DMS79 (cell line): ENCODE results near the gene TMEM87A.
A peak's percentile ranks its signal among the peaks of the same experiment; 100 is the strongest.
"Not testable (repeated sequence)": the region's sequence is repeated elsewhere in the genome, so short reads cannot be mapped to it uniquely, and the experiment has no call there.

Experiments used
- DNase-seq: peaks from one replicate; lab custom pipeline; 2025; lab: John Stamatoyannopoulos, UW

Gene TMEM87A

GRCh38 chr15:42273900-42274701, 868 bp upstream of the TMEM87A start:
- no peak for DNase-seq

- DNase-seq = no peak
These were observed 2.2 kb downstream of the TMEM87A start for GRCh38 chr15:42270996-42271395.

GRCh38 chr15:42270551-42270950, 2.7 kb downstream of the TMEM87A start:
- no peak for DNase-seq

- no peak for DNase-seq
These were observed 5.9 kb downstream of the TMEM87A start for GRCh38 chr15:42267286-42267685.

GRCh38 chr15:42264795-42265194, 8.4 kb downstream of the TMEM87A start:
- DNase-seq = no peak

- no peak for DNase-seq
These were observed 19.9 kb downstream of the TMEM87A start for GRCh38 chr15:42253300-42253699.

GRCh38 chr15:42240823-42241222, 32.4 kb downstream of the TMEM87A start:
- no peak for DNase-seq

- DNase-seq = peak; percentile 30
These were observed 33.6 kb downstream of the TMEM87A start for GRCh38 chr15:42239528-42240182.

GRCh38 chr15:42233107-42233506, 40.1 kb downstream of the TMEM87A start:
- no peak for DNase-seq

- DNase-seq = no peak
These were observed 40.6 kb downstream of the TMEM87A start for GRCh38 chr15:42232606-42233005.

- no peak for DNase-seq
These were observed 42.1 kb downstream of the TMEM87A start for GRCh38 chr15:42231088-42231487.

- DNase-seq = not testable (repeated sequence)
These were observed 44.3 kb downstream of the TMEM87A start for GRCh38 chr15:42228981-42229380.

- DNase-seq = no peak
These were observed 45.2 kb downstream of the TMEM87A start for GRCh38 chr15:42228036-42228435.

GRCh38 chr15:42226648-42227047, 46.6 kb downstream of the TMEM87A start:
- DNase-seq = no peak

GRCh38 chr15:42220216-42220615, 53.0 kb downstream of the TMEM87A start:
- no peak for DNase-seq

GRCh38 chr15:42218953-42219592, 54.2 kb downstream of the TMEM87A start:
- DNase-seq = no peak

- no peak for DNase-seq
These were observed 55.7 kb downstream of the TMEM87A start for GRCh38 chr15:42217568-42217967.

- DNase-seq = no peak
These were observed 57.1 kb downstream of the TMEM87A start for GRCh38 chr15:42215913-42216829.

GRCh38 chr15:42214600-42214999, 58.6 kb downstream of the TMEM87A start:
- no peak for DNase-seq

GRCh38 chr15:42213511-42213910, 59.7 kb downstream of the TMEM87A start:
- no peak for DNase-seq

GRCh38 chr15:42210696-42211095, 62.5 kb downstream of the TMEM87A start:
- DNase-seq = no peak
